A204.1 (cell line): Measurements from ENCODE around the gene MBOAT7.
A peak's percentile ranks its signal among the peaks of the same experiment; 100 is the strongest.

Experiments used
- FAIRE-seq: peaks from 2 replicates; lab custom pipeline; 2012; peaks lifted over from hg19 to GRCh38; lab: Jason Lieb, UNC

Gene MBOAT7

GRCh38 chr19:54160854-54161253, 28.5 kb downstream of the MBOAT7 start:
- FAIRE-seq = no peak

GRCh38 chr19:54160182-54160811, 29.1 kb downstream of the MBOAT7 start:
- no peak for FAIRE-seq

GRCh38 chr19:54159352-54160181, 29.8 kb downstream of the MBOAT7 start, which contains the start of gene LENG1:
Gene LENG1 (minus strand): TSS chr19:54159721. CDS start chr19:54159695, 26 bp downstream.
- peak; percentile 100 for FAIRE-seq

GRCh38 chr19:54158812-54159351, 30.5 kb downstream of the MBOAT7 start:
- FAIRE-seq = no peak

- FAIRE-seq = no peak
Observed at GRCh38 chr19:54156953-54157352, 32.4 kb downstream of the MBOAT7 start.

- no peak for FAIRE-seq
Observed at GRCh38 chr19:54156490-54156889, 32.9 kb downstream of the MBOAT7 start.

- FAIRE-seq = no peak
Observed at GRCh38 chr19:54155694-54156093, 33.7 kb downstream of the MBOAT7 start.

- FAIRE-seq = no peak
Observed at GRCh38 chr19:54154603-54155345, 34.6 kb downstream of the MBOAT7 start.

GRCh38 chr19:54153731-54154326, 35.6 kb downstream of the MBOAT7 start:
- FAIRE-seq = no peak

- no peak for FAIRE-seq
Observed at GRCh38 chr19:54152878-54153524, 36.4 kb downstream of the MBOAT7 start.

- no peak for FAIRE-seq
Observed at GRCh38 chr19:54152267-54152666, 37.1 kb downstream of the MBOAT7 start.

- FAIRE-seq = no peak
Observed at GRCh38 chr19:54151362-54152035, 37.9 kb downstream of the MBOAT7 start.

- no peak for FAIRE-seq
Observed at GRCh38 chr19:54149021-54149812, 40.2 kb downstream of the MBOAT7 start.

- no peak for FAIRE-seq
Observed at GRCh38 chr19:54148158-54148557, 41.2 kb downstream of the MBOAT7 start.

- no peak for FAIRE-seq
Observed at GRCh38 chr19:54147676-54148075, 41.7 kb downstream of the MBOAT7 start.

GRCh38 chr19:54145541-54146158, 43.7 kb downstream of the MBOAT7 start:
- FAIRE-seq = no peak

- FAIRE-seq = no peak
Observed at GRCh38 chr19:54142166-54142780, 47.1 kb downstream of the MBOAT7 start.

- no peak for FAIRE-seq
Observed at GRCh38 chr19:54141356-54141755, 48.0 kb downstream of the MBOAT7 start.

GRCh38 chr19:54138489-54139256, 50.7 kb downstream of the MBOAT7 start:
- no peak for FAIRE-seq
